Measurements from ENCODE around the gene CLEC2A.
"Not testable (repeated sequence)": the region's sequence is repeated elsewhere in the genome, so short reads cannot be mapped to it uniquely, and the experiment has no call there.

Gene CLEC2A

GRCh38 chr12:9932270-9932669 lies at the start of gene CLEC2A:
Gene CLEC2A, minus strand, starts transcription at chr12:9932370. Its CDS starts 41 bp downstream, at chr12:9932329.
- in situ Hi-C loops (cut with HindIII; ENCODE audit: low sequenced_read_pairs) = loop anchor here (5.0 kb wide), 1 partner anchor 70 kb away; no protein-coding TSS in a partner anchor

- in situ Hi-C loops (cut with HindIII; ENCODE audit: low sequenced_read_pairs) = no loop called here
Measured at GRCh38 chr12:9980126-9980525, 48.0 kb upstream of the CLEC2A start.

- in situ Hi-C loops (cut with HindIII; ENCODE audit: low sequenced_read_pairs) = no loop called here
Measured at GRCh38 chr12:9977916-9978315, 45.7 kb upstream of the CLEC2A start.

- in situ Hi-C loops (cut with HindIII; ENCODE audit: low sequenced_read_pairs) = not testable (repeated sequence)
Measured at GRCh38 chr12:9976626-9977025, 44.5 kb upstream of the CLEC2A start.

- in situ Hi-C loops (cut with HindIII; ENCODE audit: low sequenced_read_pairs) = no loop called here
Measured at GRCh38 chr12:9975614-9976013, 43.4 kb upstream of the CLEC2A start.

GRCh38 chr12:9974731-9975130 lies 42.6 kb upstream of the CLEC2A start:
- in situ Hi-C loops (cut with HindIII; ENCODE audit: low sequenced_read_pairs) = not testable (repeated sequence)

GRCh38 chr12:9973949-9974348 lies 41.8 kb upstream of the CLEC2A start:
- in situ Hi-C loops (cut with HindIII; ENCODE audit: low sequenced_read_pairs) = no loop called here

GRCh38 chr12:9971181-9971580 lies 39.0 kb upstream of the CLEC2A start, which contains the start of gene CLEC12A:
Gene CLEC12A, plus strand, starts transcription at chr12:9971409. Its CDS starts 188 bp downstream, at chr12:9971597.
- in situ Hi-C loops (cut with HindIII; ENCODE audit: low sequenced_read_pairs) = no loop called here

- in situ Hi-C loops (cut with HindIII; ENCODE audit: low sequenced_read_pairs) = no loop called here
Measured at GRCh38 chr12:9969673-9970072, 37.5 kb upstream of the CLEC2A start.

- in situ Hi-C loops (cut with HindIII; ENCODE audit: low sequenced_read_pairs) = no loop called here
Measured at GRCh38 chr12:9961901-9962300, 29.7 kb upstream of the CLEC2A start.

GRCh38 chr12:9961106-9961505 lies 28.9 kb upstream of the CLEC2A start:
- in situ Hi-C loops (cut with HindIII; ENCODE audit: low sequenced_read_pairs) = no loop called here

- in situ Hi-C loops (cut with HindIII; ENCODE audit: low sequenced_read_pairs) = no loop called here
Measured at GRCh38 chr12:9960590-9960989, 28.4 kb upstream of the CLEC2A start.

- in situ Hi-C loops (cut with HindIII; ENCODE audit: low sequenced_read_pairs) = no loop called here
Measured at GRCh38 chr12:9957834-9958233, 25.7 kb upstream of the CLEC2A start.

GRCh38 chr12:9952954-9953729 lies 21.0 kb upstream of the CLEC2A start:
- in situ Hi-C loops (cut with HindIII; ENCODE audit: low sequenced_read_pairs) = not testable (repeated sequence)

- in situ Hi-C loops (cut with HindIII; ENCODE audit: low sequenced_read_pairs) = no loop called here
Measured at GRCh38 chr12:9951026-9951675, 19.0 kb upstream of the CLEC2A start.

GRCh38 chr12:9948606-9949296 lies 16.6 kb upstream of the CLEC2A start:
- in situ Hi-C loops (cut with HindIII; ENCODE audit: low sequenced_read_pairs) = no loop called here

- in situ Hi-C loops (cut with HindIII; ENCODE audit: low sequenced_read_pairs) = no loop called here
Measured at GRCh38 chr12:9947674-9948073, 15.5 kb upstream of the CLEC2A start.

- in situ Hi-C loops (cut with HindIII; ENCODE audit: low sequenced_read_pairs) = no loop called here
Measured at GRCh38 chr12:9944391-9944790, 12.2 kb upstream of the CLEC2A start.

GRCh38 chr12:9943240-9943639 lies 11.1 kb upstream of the CLEC2A start:
- in situ Hi-C loops (cut with HindIII; ENCODE audit: low sequenced_read_pairs) = no loop called here

- in situ Hi-C loops (cut with HindIII; ENCODE audit: low sequenced_read_pairs) = no loop called here
Measured at GRCh38 chr12:9941838-9942237, 9.7 kb upstream of the CLEC2A start.

GRCh38 chr12:9940375-9940774 lies 8.2 kb upstream of the CLEC2A start:
- in situ Hi-C loops (cut with HindIII; ENCODE audit: low sequenced_read_pairs) = no loop called here

GRCh38 chr12:9936591-9936990 lies 4.4 kb upstream of the CLEC2A start:
- in situ Hi-C loops (cut with HindIII; ENCODE audit: low sequenced_read_pairs) = no loop called here
